ENCODE results near the gene ITGB8. TPM values are rescaled to one million over a fixed set of nuclear protein-coding genes. Genes with fewer than 3 reads are reported as not detected.

Gene ITGB8
- total and polyA plus RNA-seq, 2 of the 4 experiments (the other 2 are of a cell fraction): 2.6 to 10.2 TPM

GRCh38 chr7:20438694-20439376 is 108.1 kb downstream of the ITGB8 start:
- WGBS, 2 experiments (ENCODE audit: extremely low coverage in 2 of 2, insufficient read length in 1 of 2): no CpG with 5 or more reads among the region's 7 CpGs
- no peak overlapping the region for H2AFZ ChIP-seq (replicated peaks; ENCODE audit: low read length, poor library complexity)
- H2BK15ac ChIP-seq (ENCODE audit: low read depth, low read length): no peak overlapping the region
- no peak overlapping the region for H3K56ac ChIP-seq (ENCODE audit: extremely low read depth, insufficient read depth, low read length)
- no peak overlapping the region for H3K18ac ChIP-seq (ENCODE audit: low read depth, low read length)
- no peak overlapping the region for H2BK20ac ChIP-seq (ENCODE audit: low read depth, low read length)
- no peaks in the 10 kb centered on the region for H3K9me1 ChIP-seq (ENCODE audit: insufficient read depth, low read length)
- dilution Hi-C loops (cut with HindIII; ENCODE audit: low sequenced_read_pairs, unreplicated experiment) (no loop called here), intact Hi-C loops (cut with micrococcal nuclease) (loop anchor here (5.0 kb wide), 1 partner anchor 158 kb away; no protein-coding TSS in a partner anchor), in situ Hi-C loops (cut with MboI; ENCODE audit: low sequenced_read_pairs) (no loop called here)
- H2AK9ac ChIP-seq (replicated peaks; ENCODE audit: low read depth, low read length, poor library complexity): no peak overlapping the region
- no peaks in the 10 kb centered on the region for H4K20me1 ChIP-seq (ENCODE audit: insufficient read depth, low read length)
- H3K9me3 ChIP-seq (ENCODE audit: control insufficient read depth, insufficient read depth, low read length): no peaks in the 10 kb centered on the region
- no peak overlapping the region for H3K14ac ChIP-seq (replicated peaks; ENCODE audit: low read depth, low read length)
- H3K79me1 ChIP-seq (ENCODE audit: low read depth in 1 of 2, low read length in 2 of 2): no peaks in the 10 kb centered on the region
- BruUV-seq (replicated peaks): no TSS peak
- no peak overlapping the region for H3K23ac ChIP-seq (ENCODE audit: low read depth, low read length)
- H3K4me1 ChIP-seq (ENCODE audit: control insufficient read depth, insufficient read depth, low read length): no peaks in the 10 kb centered on the region; the same call in 1 of the 2 replicates
- no peak for ATAC-seq (ENCODE audit: low read depth)
- H2AK5ac ChIP-seq (ENCODE audit: low read depth, low read length): no peak overlapping the region
- POLR2A ChIA-PET (ENCODE audit: unreplicated experiment): no interaction called here
- H3K36me3 ChIP-seq (ENCODE audit: control insufficient read depth, insufficient read depth, low read length): no peaks in the 10 kb centered on the region
- no peak overlapping the region for H4K8ac ChIP-seq (ENCODE audit: low read depth in 2 of 2, low read length in 2 of 2)
- no peak overlapping the region for H2BK120ac ChIP-seq (ENCODE audit: low read depth, low read length)
- CTCF ChIA-PET: interaction anchor here (1.7 kb wide), 1 partner anchor 16 kb away, joined by 5 read pairs; no protein-coding TSS in a partner anchor
- H3K4me3 ChIP-seq (ENCODE audit: insufficient read depth, low read depth, low read length): no peak overlapping the region
- no peaks in the 10 kb centered on the region for H3K27me3 ChIP-seq (ENCODE audit: control insufficient read depth, insufficient read depth, low read length)
- no peak for DNase-seq
- H3K4ac ChIP-seq (ENCODE audit: low read depth, low read length): no peak overlapping the region
- TF ChIP-seq NFE2L2 (IDR thresholded peaks at IDR 0.05; ENCODE audit: low read depth, low read length) (no peak), MXI1 (IDR thresholded peaks at IDR 0.05; ENCODE audit: borderline replicate concordance, low read depth, low read length) (no peak)
- TF ChIP-seq, protein P1, sequence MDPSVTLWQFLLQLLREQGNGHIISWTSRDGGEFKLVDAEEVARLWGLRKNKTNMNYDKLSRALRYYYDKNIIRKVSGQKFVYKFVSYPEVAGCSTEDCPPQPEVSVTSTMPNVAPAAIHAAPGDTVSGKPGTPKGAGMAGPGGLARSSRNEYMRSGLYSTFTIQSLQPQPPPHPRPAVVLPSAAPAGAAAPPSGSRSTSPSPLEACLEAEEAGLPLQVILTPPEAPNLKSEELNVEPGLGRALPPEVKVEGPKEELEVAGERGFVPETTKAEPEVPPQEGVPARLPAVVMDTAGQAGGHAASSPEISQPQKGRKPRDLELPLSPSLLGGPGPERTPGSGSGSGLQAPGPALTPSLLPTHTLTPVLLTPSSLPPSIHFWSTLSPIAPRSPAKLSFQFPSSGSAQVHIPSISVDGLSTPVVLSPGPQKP (IDR thresholded peaks at IDR 0.05; ENCODE audit: borderline replicate concordance, low read depth, low read length): no peak
- no peak overlapping the region for H3K9ac ChIP-seq (ENCODE audit: low read depth, low read length)
- no peak overlapping the region for H4K91ac ChIP-seq (ENCODE audit: insufficient read depth, low read depth, low read length)
- no peak overlapping the region for H2BK5ac ChIP-seq (ENCODE audit: low read depth, low read length, poor library complexity, severe bottlenecking)
- no peak overlapping the region for H3K27ac ChIP-seq (ENCODE audit: insufficient read depth, low read length)
- H4K5ac ChIP-seq (ENCODE audit: low read depth, low read length): no peak overlapping the region
- H3K4me2 ChIP-seq (ENCODE audit: low read depth, low read length): no peak overlapping the region

All from IMR-90 (cell line).